Left ventricle myocardium inferior (tissue), 1 donor: ENCODE data around the gene HAUS5. TPM values are rescaled to one million over a fixed set of nuclear protein-coding genes. Genes with fewer than 3 reads are reported as not detected.
"Not testable (repeated sequence)": the region's sequence is repeated elsewhere in the genome, so short reads cannot be mapped to it uniquely, and the experiment has no call there.

ENCODE experiments used
- DNase-seq: peaks from one replicate; pipeline ENCODE4 v3.0.0-alpha.2; 2020
- H3K27ac ChIP-seq: fragments of 200-600 bp; replicated peaks from 2 replicates; pipeline ENCODE4 v1.8.0; 2021
- H3K27me3 ChIP-seq: fragments of 200-600 bp; 2 replicates; pipeline ENCODE4 v1.8.0; 2021; ENCODE audit warnings: low read depth
- H3K36me3 ChIP-seq: fragments of 200-600 bp; 2 replicates; pipeline ENCODE4 v1.8.0; 2021
- H3K4me1 ChIP-seq: fragments of 200-600 bp; 2 replicates; pipeline ENCODE4 v1.8.0; 2021
- H3K4me3 ChIP-seq: fragments of 200-600 bp; 2 replicates; pipeline ENCODE4 v1.8.0; 2021; ENCODE audit warnings: mild to moderate bottlenecking, moderate library complexity
- H3K9me3 ChIP-seq: fragments of 200-600 bp; replicated peaks from 2 replicates; pipeline ENCODE4 v1.8.0; 2021
- CTCF ChIP-seq: fragments of 200-600 bp; IDR thresholded peaks from 2 replicates; pipeline ENCODE4 v1.8.0; 2021; ENCODE audit warnings: antibody characterized with exemption, mild to moderate bottlenecking, borderline replicate concordance
- intact Hi-C: fragments of 100-400 bp; cut with micrococcal nuclease; formaldehyde crosslinking; loops from one replicate; pipeline ENCODE4 v1.11.0; 2022
- total RNA-seq: library from RNA; stranded (reverse); fragmentation: NEBNext Ultra II Directional; extraction: Animal tissue kit (Norgen Biotek cat#: 25700); gene quantifications from one replicate; pipeline ENCODE4 v1.2.1, GENCODE V29; 2021
- donor health status: DM: no; HTN: yes; CAD: no; lungs with severe emphysema.

Gene HAUS5
- total RNA-seq, 1 donor from 2014 or later, result 3.7 TPM

DNA sequence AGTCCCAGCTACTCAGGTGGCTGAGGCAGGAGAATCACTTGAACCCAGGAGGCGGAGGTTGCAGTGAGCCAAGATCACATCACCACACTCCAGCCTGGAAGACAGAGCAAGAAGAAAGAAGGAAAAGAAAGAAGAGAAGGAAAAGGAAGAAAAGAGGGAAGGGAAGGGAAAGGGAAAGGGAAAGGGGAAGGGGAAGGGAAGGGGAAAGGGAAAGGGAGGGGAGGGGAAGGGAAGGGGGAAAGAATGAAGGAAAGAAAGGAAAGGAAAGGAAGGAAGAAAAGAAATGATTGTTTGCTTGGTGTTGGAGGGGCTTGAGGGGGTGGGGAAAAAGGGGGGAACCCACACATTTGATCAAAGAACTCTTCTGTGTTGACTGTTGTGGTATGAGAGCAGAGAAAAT is 16.6 kb upstream of the HAUS5 start:
- H3K4me1 ChIP-seq, result no peaks in the 10 kb centered on the region
- intact Hi-C loops, result no loop called here
- H3K36me3 ChIP-seq, result no peaks in the 10 kb centered on the region
- H3K4me3 ChIP-seq, result no peak overlapping the region
- H3K9me3 ChIP-seq, result no peaks in the 10 kb centered on the region
- no peak overlapping the region for H3K27ac ChIP-seq
- no peak for DNase-seq
- TF ChIP-seq CTCF, result no peak
- H3K27me3 ChIP-seq, result peaks cover 43% of the 10 kb centered on the region

DNA sequence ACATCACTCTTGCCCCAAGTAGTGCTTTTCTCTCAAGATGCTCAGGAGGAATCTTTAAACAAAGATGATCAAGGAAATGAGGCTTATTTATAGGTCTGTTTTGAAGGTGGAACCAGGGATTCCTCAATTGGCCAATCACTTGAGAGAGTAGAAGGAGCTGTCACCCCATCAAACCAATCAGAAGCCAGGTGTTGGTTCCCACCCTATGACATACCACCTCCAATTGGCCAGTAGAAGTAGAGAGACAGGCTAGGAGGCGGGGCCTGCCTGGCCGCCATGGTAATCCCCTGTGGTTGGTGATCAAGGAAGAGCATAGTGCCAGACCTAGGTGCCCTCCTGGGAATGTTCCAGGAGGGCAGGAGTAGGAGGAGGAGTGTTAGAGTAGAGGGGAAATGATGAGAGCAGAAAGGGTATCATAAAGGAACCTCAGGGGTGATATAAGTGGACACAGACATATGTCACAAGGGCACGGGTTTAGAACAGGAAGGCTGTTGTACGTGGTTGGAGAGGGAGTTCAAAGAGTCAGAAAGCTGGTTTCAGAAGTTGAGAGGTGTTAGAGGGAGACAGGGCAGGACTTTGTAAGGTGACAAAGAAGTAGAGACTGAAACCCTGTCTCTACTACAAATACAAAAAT is 16.1 kb upstream of the HAUS5 start:
- intact Hi-C loops, result no loop called here
- Histone ChIP-seq H3K4me1 (no peaks in the 10 kb centered on the region), H3K4me3 (no peak overlapping the region), H3K36me3 (no peaks in the 10 kb centered on the region), H3K9me3 (no peaks in the 10 kb centered on the region), H3K27me3 (peaks cover 41% of the 10 kb centered on the region), H3K27ac (no peak overlapping the region)
- no peak for TF ChIP-seq CTCF
- DNase-seq, result no peak

GRCh38 chr19:35601971-35602370 is 10.6 kb upstream of the HAUS5 start:
- peaks cover 5% of the 10 kb centered on the region for H3K9me3 ChIP-seq
- intact Hi-C loops, result no loop called here
- no peak for DNase-seq
- H3K27me3 ChIP-seq, result peaks cover 15% of the 10 kb centered on the region
- H3K4me3 ChIP-seq, result no peak overlapping the region
- no peak for TF ChIP-seq CTCF
- H3K27ac ChIP-seq, result no peak overlapping the region
- H3K4me1 ChIP-seq, result no peaks in the 10 kb centered on the region
- H3K36me3 ChIP-seq, result no peaks in the 10 kb centered on the region

DNA sequence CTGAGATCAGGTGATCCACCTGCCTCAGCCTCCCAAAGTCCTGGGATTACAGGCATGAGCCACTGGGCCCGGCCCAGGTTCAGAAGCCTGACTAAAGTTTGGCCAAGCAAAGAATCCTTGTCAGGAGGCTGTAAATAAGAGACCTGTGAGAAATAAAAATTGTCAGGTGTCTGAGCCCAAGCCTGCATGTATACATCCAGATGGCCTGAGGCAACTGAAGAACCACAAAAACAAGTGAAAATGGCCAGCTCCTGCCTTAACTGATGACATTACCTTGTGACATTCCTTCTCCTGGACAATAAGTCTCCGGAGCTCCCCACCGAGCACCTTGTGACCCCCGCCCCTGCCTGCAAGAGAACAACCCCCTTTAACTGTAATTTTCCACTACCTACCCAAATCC is 8.1 kb upstream of the HAUS5 start:
- DNase-seq, H3K4me1 ChIP-seq, intact Hi-C loops, H3K27me3 ChIP-seq, H3K36me3 ChIP-seq, H3K4me3 ChIP-seq, H3K27ac ChIP-seq: not testable (repeated sequence)
- peaks cover 22% of the 10 kb centered on the region for H3K9me3 ChIP-seq

DNA sequence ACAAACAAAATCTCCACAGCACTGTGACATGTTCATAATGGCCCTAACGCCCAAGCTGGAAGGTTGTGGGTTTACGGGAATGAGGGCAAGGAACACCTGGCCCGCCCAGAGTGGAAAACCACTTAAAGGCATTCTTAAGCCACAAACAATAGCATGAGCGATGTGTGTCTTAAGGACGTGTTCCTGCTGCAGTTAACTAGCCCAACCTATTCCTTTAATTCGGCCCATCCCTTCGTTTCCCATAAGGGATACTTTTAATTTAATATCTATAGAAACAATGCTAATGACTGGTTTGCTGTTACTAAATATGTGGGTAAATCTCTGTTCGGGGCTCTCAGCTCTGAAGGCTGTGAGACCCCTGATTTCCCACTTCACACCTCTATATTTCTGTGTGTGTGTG is 5.4 kb upstream of the HAUS5 start:
- H3K27ac ChIP-seq, H3K4me3 ChIP-seq, H3K36me3 ChIP-seq, H3K4me1 ChIP-seq, intact Hi-C loops, DNase-seq, H3K27me3 ChIP-seq: not testable (repeated sequence)
- H3K9me3 ChIP-seq, result peaks cover 22% of the 10 kb centered on the region

DNA sequence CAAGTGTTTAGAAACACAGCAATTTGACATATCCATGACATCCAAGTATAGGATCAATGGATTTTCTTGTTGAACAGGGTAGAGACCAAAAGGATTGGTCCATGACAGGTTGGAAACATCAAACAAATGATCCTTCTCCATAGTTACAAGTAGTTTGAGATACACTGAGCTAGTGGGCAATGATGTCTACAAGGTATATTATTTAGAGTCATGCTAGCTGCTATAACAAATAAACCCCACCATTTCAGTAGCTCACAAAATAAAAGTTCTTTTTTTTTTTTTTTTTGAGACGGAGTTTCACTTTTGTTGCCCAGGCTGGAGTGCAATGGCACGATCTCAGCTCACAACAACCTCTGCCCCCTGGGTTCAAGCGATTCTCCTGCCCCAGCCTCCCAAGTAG is 4.9 kb upstream of the HAUS5 start:
- H3K9me3 ChIP-seq, result peaks cover 22% of the 10 kb centered on the region
- no peak for DNase-seq
- H3K36me3 ChIP-seq, result no peaks in the 10 kb centered on the region
- no peak overlapping the region for H3K27ac ChIP-seq
- peaks cover 4% of the 10 kb centered on the region for H3K27me3 ChIP-seq
- intact Hi-C loops, result no loop called here
- no peak for TF ChIP-seq CTCF
- peaks cover 8% of the 10 kb centered on the region for H3K4me1 ChIP-seq
- no peak overlapping the region for H3K4me3 ChIP-seq
